Adipose tissue (tissue), 3 donors: ENCODE measurements around the gene WRAP73. TPM values are rescaled to one million over a fixed set of nuclear protein-coding genes. Genes with fewer than 3 reads are reported as not detected.

ENCODE experiments used
- H3K27ac ChIP-seq: one replicate; pipeline ENCODE4 v1.5.1; 2013; ENCODE audit warnings: low read depth, low read length
- WGBS, 3 donors: extraction: QIAGEN DNeasy Blood & Tissue Kit; methylation state at CpG; one replicate each; pipeline ENCODE4 v1.1.7; 2013; 5-methylcytosine and 5-hydroxymethylcytosine counted together
- polyA plus RNA-seq, 3 donors: library from polyadenylated mRNA; stranded (reverse); fragments of 200-250 nt; gene quantifications; one replicate each; pipeline ENCODE4 v1.2.3, GENCODE V29; 2013
- donor health status: healthy with polysubstance abuse.
- donor health status: Bipolar disorder and iron deficiency.
- donor health status: healthy.

The WRAP73 gene
- polyA plus RNA-seq, 3 donors: 12.0 to 17.5 (median 17.4) TPM

GRCh38 chr1:3654549-3655281 is 4.8 kb upstream of the WRAP73 start:
- H3K27ac ChIP-seq: no peak overlapping the region
- WGBS, 3 donors: 84 to 90% (median 86%) methylated on average over 22 of the region's 22 CpGs

DNA sequence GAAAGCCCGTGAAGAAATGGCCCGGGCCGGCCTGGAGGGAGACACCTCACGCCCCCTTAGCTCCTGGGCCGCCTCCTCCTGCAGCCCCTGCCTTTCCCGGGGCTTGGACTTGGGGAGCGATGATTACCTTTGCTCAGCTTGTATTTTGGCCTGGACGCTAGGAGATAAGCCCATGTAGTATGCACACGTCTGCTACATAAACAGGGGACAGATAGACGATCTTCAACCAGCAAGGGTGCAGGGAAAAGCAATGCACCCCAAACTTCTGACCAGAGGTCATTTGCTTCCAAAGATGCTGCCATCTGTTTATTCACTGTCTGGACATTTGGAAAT is 3.3 kb upstream of the WRAP73 start:
- no peak overlapping the region for H3K27ac ChIP-seq
- 32 to 40% (median 33%) methylated on average over 10 of the region's 10 CpGs for WGBS, 3 donors

DNA sequence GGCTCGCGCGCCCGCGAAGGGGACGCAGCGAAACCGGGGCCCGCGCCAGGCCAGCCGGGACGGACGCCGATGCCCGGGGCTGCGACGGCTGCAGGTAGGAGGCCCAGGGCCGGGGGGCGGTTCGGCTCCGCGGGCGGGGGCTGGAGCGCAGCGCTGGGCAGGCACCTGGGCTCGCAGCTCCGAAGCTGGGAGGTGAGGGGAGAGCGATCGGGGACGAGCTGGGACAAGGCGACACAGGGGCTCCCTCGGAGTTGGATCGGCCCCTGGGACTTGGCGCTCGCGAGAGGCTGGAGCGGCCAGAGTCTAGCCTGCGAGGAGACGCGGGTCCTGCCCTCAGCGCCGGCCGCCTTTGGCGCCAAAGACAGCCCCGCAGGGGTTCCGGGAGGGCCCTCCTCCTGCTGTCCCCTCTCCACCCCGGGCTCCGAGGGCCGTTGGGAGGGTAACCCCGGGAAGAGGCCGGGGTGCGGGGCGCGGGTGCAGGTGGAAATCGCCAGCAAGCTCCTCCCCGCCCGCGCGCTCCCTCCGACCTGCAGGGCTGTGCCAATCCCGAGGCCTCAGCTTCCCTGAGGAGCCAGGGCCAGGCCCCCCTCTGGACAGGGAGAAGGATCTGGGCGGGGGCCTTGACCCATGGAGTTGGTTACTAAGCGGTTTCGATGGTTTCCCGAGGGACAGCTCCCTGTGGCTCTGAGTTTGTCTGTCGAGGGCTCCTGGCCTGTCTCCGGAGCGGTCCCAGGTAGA is 2.8 kb upstream of the WRAP73 start:
- 4 to 8% (median 4%) methylated on average over 49 to 68 of the region's 68 CpGs for WGBS, 3 donors
- no peak overlapping the region for H3K27ac ChIP-seq

GRCh38 chr1:3651930-3652547 is 2.1 kb upstream of the WRAP73 start, which contains the start of gene TP73:
Gene TP73, plus strand, starts transcription at chr1:3652516. Its CDS starts 29,850 bp downstream, at chr1:3682366.
- no peak within 1 kb of the TSS for H3K27ac ChIP-seq
- WGBS, 3 donors: 0 to 1% (median 1%) methylated on average over 54 to 80 of the region's 80 CpGs

GRCh38 chr1:3651026-3651929 is 1.4 kb upstream of the WRAP73 start:
- H3K27ac ChIP-seq: no peak overlapping the region
- WGBS, 3 donors: 5 to 7% (median 6%) methylated on average over 77 to 83 of the region's 83 CpGs

- H3K27ac ChIP-seq: no peak overlapping the region
- WGBS, 3 donors: 10 to 11% (median 11%) methylated on average over 41 to 50 of the region's 50 CpGs
These were observed 534 bp upstream of the WRAP73 start for GRCh38 chr1:3650248-3651025.

DNA sequence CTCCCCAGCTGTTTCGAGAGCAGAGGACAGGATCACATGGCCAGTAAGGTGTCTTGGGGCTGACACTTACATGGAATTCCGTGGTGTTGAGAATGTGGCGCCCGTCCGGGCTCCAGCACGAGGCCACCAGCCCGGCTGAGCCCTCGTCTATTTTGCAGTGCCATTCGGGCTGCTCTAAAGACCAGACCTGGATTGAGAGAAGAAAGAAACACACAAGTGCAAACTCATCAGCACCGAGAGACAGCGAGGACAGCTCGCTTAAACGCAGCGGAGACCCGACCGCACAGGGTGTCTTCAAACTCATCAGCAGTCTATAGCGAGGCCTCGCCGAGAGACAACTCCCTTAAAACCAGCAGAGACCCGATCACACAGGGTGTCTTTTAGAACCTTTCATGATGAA is 3.3 kb downstream of the WRAP73 start:
- no peak overlapping the region for H3K27ac ChIP-seq
- 93 to 95% (median 95%) methylated on average over 20 of the region's 20 CpGs for WGBS, 3 donors

DNA sequence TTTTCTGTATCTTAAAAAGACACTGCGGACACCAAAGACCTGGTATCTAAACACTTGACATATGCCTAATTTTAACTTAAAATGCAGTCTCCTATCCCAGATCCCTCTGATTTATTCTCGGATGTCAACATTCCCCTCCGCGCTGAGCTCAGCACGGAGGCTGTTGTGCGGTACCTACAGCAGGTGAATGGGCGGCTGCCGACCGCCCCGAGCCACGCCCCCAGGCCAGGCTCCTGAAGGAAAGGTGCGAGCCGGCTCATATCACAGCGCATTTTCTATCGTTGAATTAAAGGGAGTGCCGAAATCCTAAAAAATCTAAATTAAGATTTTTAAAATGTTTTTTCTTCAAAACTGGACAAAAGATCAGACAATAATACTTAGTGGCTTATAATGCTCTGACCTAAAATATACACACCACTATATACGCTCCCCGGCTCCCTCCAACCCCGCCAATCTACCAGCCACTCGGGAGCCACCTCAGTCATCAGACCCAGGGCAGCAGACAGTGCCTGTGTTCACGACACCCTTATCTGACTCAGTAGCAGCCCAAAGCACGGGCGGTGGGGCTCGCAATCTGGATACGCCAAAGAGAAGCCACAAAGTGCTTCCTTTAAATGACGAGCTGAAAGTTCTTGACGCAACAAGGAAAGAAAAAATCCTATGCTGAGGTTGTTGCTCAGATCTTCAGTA is 4.1 kb downstream of the WRAP73 start:
- WGBS, 3 donors: 93 to 94% (median 94%) methylated on average over 27 of the region's 27 CpGs
- H3K27ac ChIP-seq: no peak overlapping the region

- no peak overlapping the region for H3K27ac ChIP-seq
- WGBS, 3 donors: 95 to 97% (median 96%) methylated on average over 29 to 43 of the region's 43 CpGs
These were observed 4.7 kb downstream of the WRAP73 start for GRCh38 chr1:3645247-3645646.

- 89 to 94% (median 92%) methylated on average over 15 to 21 of the region's 25 CpGs for WGBS, 3 donors
- H3K27ac ChIP-seq: no peak overlapping the region
These were observed 5.6 kb downstream of the WRAP73 start for GRCh38 chr1:3644273-3644672.

DNA sequence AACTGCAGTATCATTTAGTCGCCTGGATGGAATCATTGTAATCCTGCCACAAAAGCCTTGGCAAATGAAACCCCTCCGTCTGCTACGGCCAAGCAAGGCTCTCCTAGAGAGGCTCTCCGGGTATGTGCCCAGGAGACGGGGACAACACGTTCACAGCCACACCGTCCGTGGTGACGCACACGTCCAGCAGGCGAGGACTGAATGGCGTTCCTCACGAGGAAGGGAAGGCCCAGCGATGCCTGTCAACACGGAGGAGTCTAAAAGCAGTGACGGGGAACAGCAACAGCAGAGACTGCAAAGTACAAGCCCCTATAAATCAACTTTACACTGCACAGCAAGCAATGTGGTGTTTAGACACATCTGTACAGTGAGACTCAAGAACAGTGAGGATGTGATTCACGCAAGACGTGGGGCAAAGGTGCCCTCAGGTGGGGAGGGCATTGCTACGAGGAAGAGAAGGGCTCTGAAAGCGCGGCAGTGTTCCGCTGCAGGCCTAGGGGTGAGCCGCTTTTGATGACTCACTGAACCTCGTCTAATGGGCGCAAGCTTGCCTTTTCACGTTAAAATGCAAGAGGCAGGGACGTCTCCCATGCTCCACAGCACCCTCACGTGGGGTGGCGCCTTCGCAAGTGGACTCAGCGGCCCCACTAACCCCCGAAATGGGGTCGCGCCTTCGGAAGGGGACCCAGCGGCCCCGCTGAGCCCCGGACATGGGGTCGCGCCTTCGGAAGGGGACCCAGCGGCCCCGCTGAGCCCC is 6.8 kb downstream of the WRAP73 start:
- H3K27ac ChIP-seq: no peak overlapping the region
- 91 to 92% (median 91%) methylated on average over 37 to 41 of the region's 43 CpGs for WGBS, 3 donors

- WGBS, 3 donors: 96 to 97% (median 96%) methylated on average over 11 of the region's 11 CpGs
- no peak overlapping the region for H3K27ac ChIP-seq
These were observed 8.1 kb downstream of the WRAP73 start for GRCh38 chr1:3641816-3642215.

DNA sequence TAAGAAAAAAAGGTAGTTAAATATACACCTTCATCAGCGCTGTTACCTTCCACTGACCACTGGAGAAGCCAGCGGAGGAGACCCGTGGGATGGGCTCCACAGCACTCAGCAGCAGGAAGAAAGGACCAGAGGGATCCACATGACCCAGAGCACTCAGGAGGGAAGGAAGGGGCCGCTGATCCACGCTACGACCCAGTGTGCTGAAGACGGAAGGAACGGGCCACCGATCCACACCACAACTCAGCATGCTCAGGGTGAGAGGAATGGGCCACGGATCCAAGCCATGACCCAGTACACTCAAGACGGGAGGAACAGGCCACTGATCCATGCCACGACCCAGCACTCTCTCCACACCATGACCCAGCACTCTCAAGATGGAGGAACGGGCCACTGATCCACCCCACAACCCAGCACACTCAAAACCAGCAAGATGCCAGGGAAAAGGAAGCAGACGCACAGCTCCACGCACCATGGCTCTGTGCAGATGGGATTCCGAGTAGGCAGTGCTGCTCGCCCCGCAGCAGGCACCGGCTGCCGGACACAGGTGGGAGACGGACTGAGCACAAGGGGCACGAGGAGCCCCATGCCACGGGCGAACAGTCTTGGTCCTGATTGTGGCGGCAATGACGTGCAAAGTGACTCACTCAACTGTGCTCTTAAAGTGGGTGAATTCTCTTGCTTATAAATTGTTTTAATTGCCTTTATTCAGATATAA is 8.7 kb downstream of the WRAP73 start:
- H3K27ac ChIP-seq: no peak overlapping the region
- WGBS, 3 donors: 94% methylated on average over 26 of the region's 26 CpGs

DNA sequence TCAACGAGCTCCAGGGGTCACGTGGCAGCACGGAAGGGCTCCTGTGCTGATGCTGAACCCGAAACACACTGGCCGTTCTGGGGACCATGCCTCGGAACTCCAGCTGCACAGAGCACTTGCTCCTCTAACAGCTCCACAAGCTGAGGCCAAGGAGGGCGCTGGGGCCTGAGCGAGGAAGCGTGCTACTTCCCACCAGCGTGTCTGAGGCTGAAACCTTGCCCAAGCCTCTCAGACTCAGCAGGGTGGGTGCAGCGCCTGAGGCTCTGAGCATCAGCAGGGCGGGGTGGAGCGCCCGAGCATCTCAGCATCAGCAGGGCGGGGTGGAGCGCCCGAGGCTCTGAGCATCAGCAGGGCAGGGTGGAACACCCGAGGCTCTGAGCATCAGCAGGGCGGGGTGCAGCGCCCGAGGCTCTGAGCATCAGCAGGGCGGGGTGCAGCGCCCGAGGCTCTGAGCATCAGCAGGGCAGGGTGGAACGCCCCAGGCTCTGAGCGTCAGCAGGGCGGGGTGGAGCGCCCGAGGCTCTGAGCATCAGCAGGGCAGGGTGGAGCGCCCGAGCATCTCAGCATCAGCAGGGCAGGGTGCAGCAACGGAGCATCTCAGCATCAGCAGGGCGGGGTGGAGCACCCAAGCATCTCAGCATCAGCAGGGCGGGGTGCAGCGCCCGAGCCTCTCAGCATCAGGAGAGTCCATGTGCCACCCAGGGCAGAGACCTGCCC is 9.6 kb downstream of the WRAP73 start:
- 89 to 91% (median 90%) methylated on average over 35 to 36 of the region's 36 CpGs for WGBS, 3 donors
- H3K27ac ChIP-seq: no peak overlapping the region

DNA sequence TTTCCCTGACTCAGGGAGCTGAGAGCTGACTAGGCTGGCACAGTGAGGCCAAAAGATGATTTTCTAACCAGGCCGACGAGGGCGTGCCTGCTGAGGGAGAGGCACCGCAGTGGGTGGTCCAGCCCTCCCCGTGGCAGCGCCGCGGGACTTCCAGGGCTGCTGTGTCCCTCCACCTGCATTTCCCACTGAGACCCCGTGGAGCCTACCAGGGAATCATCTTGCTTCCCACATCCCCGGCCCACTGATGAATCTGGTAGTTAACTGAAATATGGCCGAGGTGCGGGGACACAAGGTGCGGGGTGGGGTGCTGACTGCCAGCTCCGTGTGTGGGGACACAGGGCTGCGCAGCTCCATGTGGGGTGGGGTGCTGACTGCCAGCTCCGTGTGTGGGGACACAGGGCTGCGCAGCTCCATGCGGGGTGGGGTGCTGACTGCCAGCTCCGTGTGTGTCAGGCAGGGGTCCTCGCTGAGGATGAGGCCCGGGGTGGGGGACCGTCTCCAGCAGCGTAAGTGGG is 10.4 kb downstream of the WRAP73 start:
- 93 to 95% (median 94%) methylated on average over 23 of the region's 23 CpGs for WGBS, 3 donors
- no peak overlapping the region for H3K27ac ChIP-seq
